Measurements from ENCODE around the gene BRAT1.

Gene BRAT1

DNA sequence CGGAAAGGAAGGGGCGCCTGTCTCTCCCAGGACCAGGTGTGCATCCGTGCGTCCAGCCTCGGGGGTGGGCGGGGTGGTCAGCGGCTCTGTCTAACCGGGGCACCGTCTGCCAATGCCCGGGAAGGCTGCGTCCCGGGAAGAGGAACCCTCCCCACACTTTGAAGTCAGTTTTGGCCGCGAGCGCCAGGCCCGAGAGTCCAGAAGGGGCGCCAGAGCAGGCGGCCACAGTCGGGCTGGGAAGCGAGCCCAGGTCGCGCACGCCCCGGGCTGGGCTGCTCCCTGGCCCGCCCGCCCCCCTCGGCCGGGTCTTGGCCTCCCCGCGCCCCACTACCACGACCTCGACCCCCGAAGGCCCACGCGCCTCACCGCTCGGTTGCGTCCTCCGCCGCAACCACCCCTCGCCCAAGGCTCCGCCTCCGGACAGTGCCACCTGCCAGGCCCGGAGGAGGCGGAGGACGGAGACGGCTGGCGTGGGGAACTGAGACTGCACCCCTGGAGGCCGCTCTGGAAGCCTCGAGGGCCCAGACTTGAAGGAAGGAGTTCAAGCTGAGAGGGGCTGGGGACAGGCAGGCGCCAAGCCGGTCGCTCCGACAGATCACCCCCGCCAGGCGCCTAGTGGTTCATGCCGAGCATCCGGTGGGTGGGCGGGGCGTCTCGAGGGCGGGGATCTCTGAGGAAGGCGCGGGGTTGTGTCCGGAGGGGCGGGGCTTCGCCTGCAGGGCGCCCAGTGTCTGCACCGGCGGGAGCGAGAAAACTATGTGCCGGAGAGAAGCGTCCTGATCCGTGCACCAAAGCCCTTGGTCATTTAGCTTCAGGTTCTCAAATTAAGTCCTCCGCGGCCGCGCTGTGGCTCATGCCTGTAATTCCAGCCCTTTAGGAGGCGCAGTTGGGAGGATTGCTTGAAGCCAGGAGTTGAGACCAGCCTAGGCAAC is at the start of gene BRAT1:
Gene BRAT1 (minus strand): TSS at position 404 of the 932 bp plus-strand sequence. CDS start 1,093 bp downstream, outside the sequence.
- H3K9ac ChIP-seq (ENCODE audit: low read length), result peak within 1 kb of the TSS; percentile 65
- no peaks in the 10 kb centered on the region for H3K9me2 ChIP-seq (ENCODE audit: low read depth, low read length)
- H3K4me1 ChIP-seq (ENCODE audit: insufficient read depth, low read length, severe bottlenecking), result peaks cover 26% of the 10 kb centered on the region
- H3K4me2 ChIP-seq (ENCODE audit: low read length), result peak within 1 kb of the TSS; percentile 97
- H3K36me3 ChIP-seq (ENCODE audit: insufficient read depth, low read length), result peaks cover 11% of the 10 kb centered on the region
- H3K79me2 ChIP-seq (ENCODE audit: insufficient read depth, low read length), result no peaks in the 10 kb centered on the region
- H3K9me3 ChIP-seq (ENCODE audit: low read length), result no peaks in the 10 kb centered on the region
- no peaks in the 10 kb centered on the region for H3F3A ChIP-seq (ENCODE audit: insufficient read depth, low read length)
- H2AFZ ChIP-seq (ENCODE audit: low read length), result no peak within 1 kb of the TSS
- H3K4me3 ChIP-seq (ENCODE audit: low read depth, low read length, poor library complexity, severe bottlenecking), result peak within 1 kb of the TSS; percentile 87
- TF ChIP-seq EZH2 (IDR thresholded peaks at IDR 0.05; ENCODE audit: borderline replicate concordance, low read length), result no peak
- TF ChIP-seq, protein P1, sequence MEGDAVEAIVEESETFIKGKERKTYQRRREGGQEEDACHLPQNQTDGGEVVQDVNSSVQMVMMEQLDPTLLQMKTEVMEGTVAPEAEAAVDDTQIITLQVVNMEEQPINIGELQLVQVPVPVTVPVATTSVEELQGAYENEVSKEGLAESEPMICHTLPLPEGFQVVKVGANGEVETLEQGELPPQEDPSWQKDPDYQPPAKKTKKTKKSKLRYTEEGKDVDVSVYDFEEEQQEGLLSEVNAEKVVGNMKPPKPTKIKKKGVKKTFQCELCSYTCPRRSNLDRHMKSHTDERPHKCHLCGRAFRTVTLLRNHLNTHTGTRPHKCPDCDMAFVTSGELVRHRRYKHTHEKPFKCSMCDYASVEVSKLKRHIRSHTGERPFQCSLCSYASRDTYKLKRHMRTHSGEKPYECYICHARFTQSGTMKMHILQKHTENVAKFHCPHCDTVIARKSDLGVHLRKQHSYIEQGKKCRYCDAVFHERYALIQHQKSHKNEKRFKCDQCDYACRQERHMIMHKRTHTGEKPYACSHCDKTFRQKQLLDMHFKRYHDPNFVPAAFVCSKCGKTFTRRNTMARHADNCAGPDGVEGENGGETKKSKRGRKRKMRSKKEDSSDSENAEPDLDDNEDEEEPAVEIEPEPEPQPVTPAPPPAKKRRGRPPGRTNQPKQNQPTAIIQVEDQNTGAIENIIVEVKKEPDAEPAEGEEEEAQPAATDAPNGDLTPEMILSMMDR (IDR thresholded peaks at IDR 0.05; ENCODE audit: low read length), result peak; percentile 41; the same call in 1 of the 2 replicates
- peak within 1 kb of the TSS; percentile 74 for H3K27ac ChIP-seq (ENCODE audit: low read depth, low read length, poor library complexity, severe bottlenecking)
- no peaks in the 10 kb centered on the region for H3K27me3 ChIP-seq (ENCODE audit: insufficient read depth, low read length)
- no peaks in the 10 kb centered on the region for H4K20me1 ChIP-seq (ENCODE audit: insufficient read depth, low read length)

- Histone ChIP-seq H4K20me1 (ENCODE audit: insufficient read depth, low read length) (no peaks in the 10 kb centered on the region), H3K4me1 (ENCODE audit: insufficient read depth, low read length, severe bottlenecking) (peaks cover 8% of the 10 kb centered on the region), H3K79me2 (ENCODE audit: insufficient read depth, low read length) (no peaks in the 10 kb centered on the region), H3K9me3 (ENCODE audit: low read length) (no peaks in the 10 kb centered on the region), H3F3A (ENCODE audit: insufficient read depth, low read length) (no peaks in the 10 kb centered on the region), H3K27ac (ENCODE audit: low read depth, low read length, poor library complexity, severe bottlenecking) (no peak overlapping the region), H2AFZ (ENCODE audit: low read length) (no peak overlapping the region), H3K9ac (ENCODE audit: low read length) (no peak overlapping the region), H3K36me3 (ENCODE audit: insufficient read depth, low read length) (no peaks in the 10 kb centered on the region), H3K4me3 (ENCODE audit: low read depth, low read length, poor library complexity, severe bottlenecking) (no peak overlapping the region), H3K27me3 (ENCODE audit: insufficient read depth, low read length) (peaks cover 4% of the 10 kb centered on the region; the same call in 1 of the 2 replicates), H3K4me2 (ENCODE audit: low read length) (no peak overlapping the region), H3K9me2 (ENCODE audit: low read depth, low read length) (no peaks in the 10 kb centered on the region)
- TF ChIP-seq EZH2 (IDR thresholded peaks at IDR 0.05; ENCODE audit: borderline replicate concordance, low read length), result no peak
- TF ChIP-seq, protein P1 (IDR thresholded peaks at IDR 0.05; ENCODE audit: low read length), result no peak
Measured at GRCh38 chr7:2604608-2605174, 49.4 kb upstream of the BRAT1 start.

- Histone ChIP-seq H3K9me2 (ENCODE audit: low read depth, low read length) (no peaks in the 10 kb centered on the region), H4K20me1 (ENCODE audit: insufficient read depth, low read length) (no peaks in the 10 kb centered on the region), H3K9me3 (ENCODE audit: low read length) (no peaks in the 10 kb centered on the region), H3K79me2 (ENCODE audit: insufficient read depth, low read length) (no peaks in the 10 kb centered on the region), H3K4me3 (ENCODE audit: low read depth, low read length, poor library complexity, severe bottlenecking) (no peak overlapping the region), H3F3A (ENCODE audit: insufficient read depth, low read length) (no peaks in the 10 kb centered on the region), H3K27me3 (ENCODE audit: insufficient read depth, low read length) (peaks cover 6% of the 10 kb centered on the region), H2AFZ (ENCODE audit: low read length) (no peak overlapping the region), H3K36me3 (ENCODE audit: insufficient read depth, low read length) (no peaks in the 10 kb centered on the region), H3K9ac (ENCODE audit: low read length) (no peak overlapping the region), H3K4me1 (ENCODE audit: insufficient read depth, low read length, severe bottlenecking) (no peaks in the 10 kb centered on the region), H3K4me2 (ENCODE audit: low read length) (no peak overlapping the region), H3K27ac (ENCODE audit: low read depth, low read length, poor library complexity, severe bottlenecking) (no peak overlapping the region)
- no peak for TF ChIP-seq EZH2 (IDR thresholded peaks at IDR 0.05; ENCODE audit: borderline replicate concordance, low read length)
- TF ChIP-seq, protein P1 (IDR thresholded peaks at IDR 0.05; ENCODE audit: low read length), result no peak
Measured at GRCh38 chr7:2603044-2603965, 48.0 kb upstream of the BRAT1 start.
